Measurements from ENCODE around the gene GPC6. TPM values are rescaled to one million over a fixed set of nuclear protein-coding genes. Genes with fewer than 3 reads are reported as not detected.

Gene GPC6
- total RNA-seq, 1 donor = 77.8 TPM

- Histone ChIP-seq H4K20me1 (ENCODE audit: insufficient read depth, low read length) (no peaks in the 10 kb centered on the region), H3K36me3 (ENCODE audit: insufficient read depth, low read length) (no peaks in the 10 kb centered on the region), H3K79me2 (ENCODE audit: insufficient read depth, low read length) (no peaks in the 10 kb centered on the region), H3K4me3 (ENCODE audit: insufficient read depth, low read length) (no peak overlapping the region), H3K27ac (ENCODE audit: low read depth, low read length) (no peak overlapping the region), H3K27me3 (ENCODE audit: insufficient read depth, low read length) (no peaks in the 10 kb centered on the region), H2AFZ (ENCODE audit: low read length) (no peak overlapping the region), H3K4me1 (ENCODE audit: insufficient read depth, low read length) (peaks cover 11% of the 10 kb centered on the region), H3K4me2 (ENCODE audit: insufficient read depth, low read length) (no peak overlapping the region), H3K9me3 (ENCODE audit: low read depth, low read length) (no peaks in the 10 kb centered on the region)
- DNase-seq (ENCODE audit: insufficient read length, low spot score, missing footprints) = no peak
- TF ChIP-seq CTCF (IDR thresholded peaks at IDR 0.05; ENCODE audit: extremely low read depth, low read depth, low read length) = no peak
Measured at GRCh38 chr13:93420206-93420605, 193.6 kb downstream of the GPC6 start.

DNA sequence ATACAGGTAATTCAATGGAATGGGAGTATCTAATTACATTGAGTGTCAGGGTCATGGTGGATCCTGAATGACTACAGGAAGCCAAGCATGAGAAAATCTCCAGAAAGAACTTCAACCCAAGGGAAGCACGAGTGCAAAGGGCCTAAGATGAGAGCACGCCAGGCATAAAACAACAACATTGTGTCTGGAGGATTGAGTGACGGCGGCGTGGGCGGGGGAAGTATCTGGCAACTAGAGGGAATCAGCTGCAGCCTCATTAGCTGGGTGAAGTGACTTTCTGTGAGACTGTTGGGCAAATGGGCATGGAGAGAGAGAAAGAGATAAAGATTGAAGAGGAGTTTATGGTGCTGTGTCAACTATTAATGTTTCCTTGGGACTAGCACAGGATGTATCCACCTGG, 194.3 kb downstream of the GPC6 start:
- H3K4me1 ChIP-seq (ENCODE audit: insufficient read depth, low read length) = peaks cover 11% of the 10 kb centered on the region
- H4K20me1 ChIP-seq (ENCODE audit: insufficient read depth, low read length) = peaks cover 2% of the 10 kb centered on the region
- H2AFZ ChIP-seq (ENCODE audit: low read length) = no peak overlapping the region
- TF ChIP-seq CTCF (IDR thresholded peaks at IDR 0.05; ENCODE audit: extremely low read depth, low read depth, low read length) = no peak
- no peak overlapping the region for H3K27ac ChIP-seq (ENCODE audit: low read depth, low read length)
- no peaks in the 10 kb centered on the region for H3K9me3 ChIP-seq (ENCODE audit: low read depth, low read length)
- DNase-seq (ENCODE audit: insufficient read length, low spot score, missing footprints) = no peak
- H3K4me3 ChIP-seq (ENCODE audit: insufficient read depth, low read length) = no peak overlapping the region
- no peaks in the 10 kb centered on the region for H3K36me3 ChIP-seq (ENCODE audit: insufficient read depth, low read length)
- no peak overlapping the region for H3K4me2 ChIP-seq (ENCODE audit: insufficient read depth, low read length)
- H3K79me2 ChIP-seq (ENCODE audit: insufficient read depth, low read length) = no peaks in the 10 kb centered on the region
- H3K27me3 ChIP-seq (ENCODE audit: insufficient read depth, low read length) = no peaks in the 10 kb centered on the region

- Histone ChIP-seq H3K4me1 (ENCODE audit: insufficient read depth, low read length) (no peaks in the 10 kb centered on the region), H3K4me2 (ENCODE audit: insufficient read depth, low read length) (no peak overlapping the region), H4K20me1 (ENCODE audit: insufficient read depth, low read length) (peaks cover 2% of the 10 kb centered on the region), H2AFZ (ENCODE audit: low read length) (no peak overlapping the region), H3K9me3 (ENCODE audit: low read depth, low read length) (no peaks in the 10 kb centered on the region), H3K79me2 (ENCODE audit: insufficient read depth, low read length) (no peaks in the 10 kb centered on the region), H3K36me3 (ENCODE audit: insufficient read depth, low read length) (no peaks in the 10 kb centered on the region), H3K27ac (ENCODE audit: low read depth, low read length) (no peak overlapping the region), H3K27me3 (ENCODE audit: insufficient read depth, low read length) (no peaks in the 10 kb centered on the region), H3K4me3 (ENCODE audit: insufficient read depth, low read length) (no peak overlapping the region)
- no peak for DNase-seq (ENCODE audit: insufficient read length, low spot score, missing footprints)
- TF ChIP-seq CTCF (IDR thresholded peaks at IDR 0.05; ENCODE audit: extremely low read depth, low read depth, low read length) = no peak
Measured at GRCh38 chr13:93422980-93423543, 196.5 kb downstream of the GPC6 start.

DNA sequence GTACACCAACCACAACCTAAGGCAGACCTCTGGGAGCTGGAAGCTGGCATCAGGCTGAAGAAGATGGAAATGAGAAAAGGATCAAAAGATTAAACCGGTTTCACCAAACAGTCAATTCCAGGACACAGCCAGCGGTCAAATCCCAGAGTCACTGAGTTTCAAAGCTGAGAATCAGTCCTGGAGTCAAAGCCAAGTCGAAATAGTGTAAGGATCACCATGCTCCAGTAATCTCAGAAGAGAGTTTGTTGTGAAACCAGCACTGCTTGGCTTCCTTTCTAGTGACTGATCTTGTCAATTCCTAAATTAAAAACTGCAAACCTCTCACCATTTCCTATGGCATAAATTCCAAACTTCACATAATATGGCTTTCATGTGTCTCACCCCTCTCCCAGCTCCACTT, 198.8 kb downstream of the GPC6 start:
- H3K79me2 ChIP-seq (ENCODE audit: insufficient read depth, low read length) = no peaks in the 10 kb centered on the region
- H3K9me3 ChIP-seq (ENCODE audit: low read depth, low read length) = no peaks in the 10 kb centered on the region
- H2AFZ ChIP-seq (ENCODE audit: low read length) = no peak overlapping the region
- no peak overlapping the region for H3K4me2 ChIP-seq (ENCODE audit: insufficient read depth, low read length)
- no peak for TF ChIP-seq CTCF (IDR thresholded peaks at IDR 0.05; ENCODE audit: extremely low read depth, low read depth, low read length)
- H4K20me1 ChIP-seq (ENCODE audit: insufficient read depth, low read length) = peaks cover 5% of the 10 kb centered on the region
- no peak overlapping the region for H3K27ac ChIP-seq (ENCODE audit: low read depth, low read length)
- H3K4me3 ChIP-seq (ENCODE audit: insufficient read depth, low read length) = no peak overlapping the region
- DNase-seq (ENCODE audit: insufficient read length, low spot score, missing footprints) = no peak
- H3K27me3 ChIP-seq (ENCODE audit: insufficient read depth, low read length) = no peaks in the 10 kb centered on the region
- no peaks in the 10 kb centered on the region for H3K36me3 ChIP-seq (ENCODE audit: insufficient read depth, low read length)
- no peaks in the 10 kb centered on the region for H3K4me1 ChIP-seq (ENCODE audit: insufficient read depth, low read length)

Data from osteoblast (primary cell).